LHCN-M2 (cell line): ENCODE results near the gene MRPL51. TPM values are rescaled to one million over a fixed set of nuclear protein-coding genes. Genes with fewer than 3 reads are reported as not detected.
A peak's percentile ranks its signal among the peaks of the same experiment; 100 is the strongest.

Source experiments
- DNase-seq: peaks from one replicate; pipeline ENCODE4 v3.0.0-alpha.2; 2012; ENCODE audit warnings: low read depth
- polyA plus RNA-seq: library from polyadenylated mRNA; unstranded; fragments of >200 nt; gene quantifications from one replicate; pipeline ENCODE4 v1.2.1, GENCODE V29; 2012; ENCODE audit warnings: missing spikeins
- total RNA-seq: library from RNA; depleted of rRNA; stranded (reverse); fragments of >200 nt; gene quantifications from 2 replicates; pipeline ENCODE4 v1.2.3, GENCODE V29; 2014; rRNA removed

Gene MRPL51
- 113 and 124 TPM in 2 replicates for total RNA-seq
- 356 TPM for polyA plus RNA-seq

- peak; percentile 90 for DNase-seq
These were observed at the start of gene MRPL51 for GRCh38 chr12:6492838-6493496. Gene MRPL51 (minus strand): TSS chr12:6493262. CDS start chr12:6493136, 126 bp downstream.

- DNase-seq = peak; percentile 17
These were observed 49.3 kb upstream of the MRPL51 start for GRCh38 chr12:6542209-6543009.

- peak; percentile 26 for DNase-seq
These were observed 48.5 kb upstream of the MRPL51 start for GRCh38 chr12:6541371-6542165.

- peak; percentile 97 for DNase-seq
These were observed 47.3 kb upstream of the MRPL51 start for GRCh38 chr12:6540181-6540877.

- no peak for DNase-seq
These were observed 46.7 kb upstream of the MRPL51 start for GRCh38 chr12:6539707-6540134.

- peak; percentile 47 for DNase-seq
These were observed 46.2 kb upstream of the MRPL51 start for GRCh38 chr12:6539314-6539682.

GRCh38 chr12:6538420-6539313, 45.6 kb upstream of the MRPL51 start:
- DNase-seq = peak; percentile 94

- DNase-seq = peak; percentile 88
These were observed 44.7 kb upstream of the MRPL51 start for GRCh38 chr12:6537580-6538419.

- peak; percentile 61 for DNase-seq
These were observed 44.0 kb upstream of the MRPL51 start for GRCh38 chr12:6536894-6537579.

- peak; percentile 47 for DNase-seq
These were observed 43.1 kb upstream of the MRPL51 start for GRCh38 chr12:6535960-6536847.

GRCh38 chr12:6535697-6535946, 42.6 kb upstream of the MRPL51 start:
- DNase-seq = no peak

- peak; percentile 78 for DNase-seq
These were observed 42.1 kb upstream of the MRPL51 start for GRCh38 chr12:6534945-6535696.

- DNase-seq = no peak
These were observed 41.6 kb upstream of the MRPL51 start for GRCh38 chr12:6534695-6534944.

GRCh38 chr12:6533923-6534694, 41.0 kb upstream of the MRPL51 start, which contains the start of gene GAPDH:
Gene GAPDH (plus strand): TSS chr12:6534517. CDS start chr12:6534833, 316 bp downstream.
- peak; percentile 98 for DNase-seq

- no peak for DNase-seq
These were observed 40.5 kb upstream of the MRPL51 start for GRCh38 chr12:6533653-6533922.

- DNase-seq = peak; percentile 80
These were observed 40.0 kb upstream of the MRPL51 start for GRCh38 chr12:6532927-6533652.
